H1 (cell line): ENCODE measurements around the gene KYNU. TPM values are rescaled to one million over a fixed set of nuclear protein-coding genes. Genes with fewer than 3 reads are reported as not detected.

Experiments
- CTCF ChIA-PET: fragments of 300-600 bp; sonication (Branson Sonifier 250); formaldehyde crosslinking; loops from one replicate; lab custom pipeline; 2021; ENCODE audit not compliant: partially characterized antibody; lab: Charles Lee
- POLR2A ChIA-PET: fragments of 300-600 bp; sonication (Branson Sonifier 250); formaldehyde crosslinking; loops from one replicate; lab custom pipeline; 2021; ENCODE audit warnings: inconsistent platforms; ENCODE audit not compliant: partially characterized antibody; lab: Charles Lee
- DNase-seq, 2 experiments: peaks; one replicate each; pipeline versions ENCODE4 v3.0.0 to v3.0.0-alpha.2; 2010 to 2022; ENCODE audit warnings: low spot score in 2 of 2, low read depth in 1 of 2, mixed read lengths in 1 of 2
- FAIRE-seq: peaks from 2 replicates; lab custom pipeline; 2011; peaks lifted over from hg19 to GRCh38; lab: Jason Lieb, UNC
- H2AFZ ChIP-seq: 2 replicates; pipeline ENCODE4 v1.8.1; 2012; ENCODE audit warnings: low read length, inconsistent platforms
- H2AK5ac ChIP-seq: 2 replicates; pipeline ENCODE4 v1.6.1; 2013; ENCODE audit warnings: low read depth, low read length
- H2BK120ac ChIP-seq: replicated peaks from 2 replicates; pipeline ENCODE3; 2013; ENCODE audit warnings: low read depth, low read length, inconsistent platforms
- H2BK12ac ChIP-seq: 2 replicates; pipeline ENCODE4 v1.6.1; 2013; ENCODE audit warnings: low read depth, low read length
- H2BK15ac ChIP-seq: 2 replicates; pipeline ENCODE4 v1.6.1; 2013; ENCODE audit warnings: low read length
- H2BK20ac ChIP-seq: 2 replicates; pipeline ENCODE4 v1.6.1; 2013; ENCODE audit warnings: low read length
- H2BK5ac ChIP-seq: 2 replicates; pipeline ENCODE4 v1.6.1; 2013; ENCODE audit warnings: low read depth, low read length
- H3K14ac ChIP-seq: 2 replicates; pipeline ENCODE4 v1.6.1; 2013; ENCODE audit warnings: inconsistent platforms; ENCODE audit not compliant: insufficient read length
- H3K18ac ChIP-seq: 2 replicates; pipeline ENCODE4 v1.6.1; 2013; ENCODE audit warnings: low read length; ENCODE audit errors: extremely low read depth
- H3K23ac ChIP-seq: 2 replicates; pipeline ENCODE4 v1.6.1; 2013; ENCODE audit warnings: inconsistent platforms; ENCODE audit not compliant: insufficient read length
- H3K23me2 ChIP-seq: 2 replicates; pipeline ENCODE4 v1.6.1; 2013; ENCODE audit warnings: low read depth, low read length
- H3K27ac ChIP-seq: 2 replicates; pipeline ENCODE4 v1.6.1; 2011; ENCODE audit warnings: low read depth, low read length, inconsistent platforms
- H3K27me3 ChIP-seq, 4 experiments: replicated peaks in 1 of 4; 1 replicate in 1 of 4; 2 replicates in 3 of 4; pipeline versions ENCODE4 v1.6.1 to v1.8.1; 2011 to 2013; ENCODE audit warnings: low read length in 3 of 4, mild to moderate bottlenecking in 3 of 4, inconsistent platforms in 2 of 4, mixed read lengths in 2 of 4, moderate library complexity in 1 of 4; ENCODE audit not compliant: control insufficient read depth in 3 of 4, insufficient read depth in 3 of 4; ENCODE audit errors: extremely low read depth in 1 of 4
- H3K36me3 ChIP-seq, 4 experiments: 2 replicates each; pipeline versions ENCODE4 v1.6.1 to v1.8.1; 2011 to 2013; ENCODE audit warnings: mild to moderate bottlenecking in 4 of 4, low read length in 3 of 4, moderate library complexity in 2 of 4, control low read depth in 1 of 4, inconsistent platforms in 1 of 4; ENCODE audit not compliant: insufficient read depth in 4 of 4, control insufficient read depth in 2 of 4
- H3K4ac ChIP-seq: replicated peaks from 2 replicates; pipeline ENCODE3; 2013; ENCODE audit warnings: low read length, low read depth, mixed read lengths, inconsistent platforms; ENCODE audit not compliant: insufficient read length
- H3K4me1 ChIP-seq, 4 experiments: replicated peaks in 1 of 4; 1 replicate in 1 of 4; 2 replicates in 3 of 4; pipeline versions ENCODE4 v1.6.1 to v1.8.1; 2011 to 2013; ENCODE audit warnings: low read length in 3 of 4, inconsistent platforms in 2 of 4, mixed read lengths in 1 of 4; ENCODE audit not compliant: insufficient read depth in 4 of 4, control insufficient read depth in 3 of 4
- H3K4me2 ChIP-seq, 2 experiments: 2 replicates each; pipeline versions ENCODE4 v1.6.1 to v1.8.1; 2011 to 2013; ENCODE audit warnings: low read depth in 2 of 2, low read length in 2 of 2, control low read depth in 1 of 2, inconsistent platforms in 1 of 2, mild to moderate bottlenecking in 1 of 2; ENCODE audit not compliant: insufficient read depth in 1 of 2
- H3K4me3 ChIP-seq, 4 experiments: fragments of 200-600, 300-600 bp in 1 of 4; sonication (generic), shearing (Covaris generic), sonication (Bioruptor Twin) in 1 of 4; 2 replicates each; pipeline versions ENCODE4 v1.5.1 to v1.8.1; 2011 to 2016; ENCODE audit warnings: low read length in 4 of 4, low read depth in 3 of 4, control low read depth in 2 of 4, inconsistent platforms in 2 of 4, mild to moderate bottlenecking in 2 of 4, mixed read lengths in 1 of 4, moderate library complexity in 1 of 4; ENCODE audit not compliant: insufficient read depth in 2 of 4; ENCODE audit errors: extremely low read depth in 1 of 4
- H3K56ac ChIP-seq: replicated peaks from 2 replicates; pipeline ENCODE3; 2013; ENCODE audit warnings: low read depth, mild to moderate bottlenecking, mixed read lengths, low read length, inconsistent platforms; ENCODE audit not compliant: insufficient read length
- H3K79me1 ChIP-seq: 2 replicates; pipeline ENCODE4 v1.6.1; 2013; ENCODE audit warnings: low read depth, low read length, control low read depth
- H3K79me2 ChIP-seq, 2 experiments: 2 replicates each; pipeline versions ENCODE4 v1.6.1 to v1.8.1; 2012 to 2013; ENCODE audit warnings: low read length in 2 of 2, mild to moderate bottlenecking in 2 of 2, inconsistent platforms in 1 of 2; ENCODE audit not compliant: insufficient read depth in 2 of 2, control insufficient read depth in 1 of 2
- H3K9ac ChIP-seq, 4 experiments: replicated peaks in 1 of 4; 1 replicate in 1 of 4; 2 replicates in 3 of 4; pipeline versions ENCODE4 v1.6.1 to v1.8.1; 2011 to 2013; ENCODE audit warnings: low read depth in 3 of 4, low read length in 3 of 4, control low read depth in 2 of 4, mild to moderate bottlenecking in 2 of 4, moderate library complexity in 2 of 4, inconsistent platforms in 1 of 4; ENCODE audit errors: extremely low read depth in 1 of 4
- H3K9me3 ChIP-seq, 2 experiments: 2 replicates each; pipeline versions ENCODE4 v1.6.1 to v1.8.1; 2012 to 2013; ENCODE audit warnings: mild to moderate bottlenecking in 2 of 2, moderate library complexity in 2 of 2, control low read depth in 1 of 2, inconsistent platforms in 1 of 2, low read depth in 1 of 2, low read length in 1 of 2, mixed read lengths in 1 of 2; ENCODE audit not compliant: insufficient read depth in 2 of 2
- H4K20me1 ChIP-seq, 2 experiments: replicated peaks in 1 of 2; 2 replicates each; pipeline versions ENCODE3 to v1.8.1; 2011 to 2013; ENCODE audit warnings: inconsistent platforms in 2 of 2, low read length in 2 of 2, mild to moderate bottlenecking in 1 of 2; ENCODE audit not compliant: insufficient read depth in 2 of 2, control insufficient read depth in 1 of 2
- H4K5ac ChIP-seq: 2 replicates; pipeline ENCODE4 v1.6.1; 2013; ENCODE audit warnings: low read length, low read depth, mixed read lengths, inconsistent platforms; ENCODE audit not compliant: insufficient read length
- H4K8ac ChIP-seq: 2 replicates; pipeline ENCODE4 v1.8.0; 2013; ENCODE audit warnings: mild to moderate bottlenecking, moderate library complexity, low read length, inconsistent platforms; ENCODE audit not compliant: insufficient read depth; ENCODE audit errors: extremely low read depth
- H4K91ac ChIP-seq: replicated peaks from 2 replicates; pipeline ENCODE3; 2013; ENCODE audit warnings: low read length, mixed read lengths, inconsistent platforms; ENCODE audit not compliant: insufficient read length
- CHD1 ChIP-seq: IDR thresholded peaks from 2 replicates; pipeline ENCODE4 v1.6.1; 2012; ENCODE audit warnings: low read depth, low read length, improper control_type of control experiment
- SUZ12 ChIP-seq: fragments of 200-600 bp; sonication (generic); IDR thresholded peaks from 2 replicates; pipeline ENCODE4 v1.6.1; 2012; ENCODE audit warnings: mild to moderate bottlenecking, inconsistent platforms, low read length, moderate library complexity, mixed read lengths
- TBP ChIP-seq: IDR thresholded peaks from 2 replicates; pipeline ENCODE4 v1.6.1; 2011; ENCODE audit warnings: low read depth, low read length, improper control_type of control experiment
- TCF12 ChIP-seq: IDR thresholded peaks from 2 replicates; pipeline ENCODE4 v1.6.1; 2011; ENCODE audit warnings: low read depth, mild to moderate bottlenecking, low read length
- WGBS, 2 experiments: shearing (Covaris generic) in 1 of 2; methylation state at CpG; one replicate each; pipeline versions ENCODE4 v1.1.6 to v1.1.7; 2013 to 2015; ENCODE audit warnings: low lambda C conversion rate in 2 of 2, mixed read lengths in 2 of 2, inconsistent platforms in 1 of 2, low coverage in 1 of 2, missing lambda C conversion rate in 1 of 2; ENCODE audit not compliant: insufficient replicate concordance in 2 of 2, insufficient coverage in 1 of 2, insufficient read length in 1 of 2; ENCODE audit errors: extremely low coverage in 1 of 2, missing lambda C conversion rate in 1 of 2; 5-methylcytosine and 5-hydroxymethylcytosine counted together
- polyA plus RNA-seq, 7 experiments: library from polyadenylated mRNA; depleted of rRNA in 3 of 7; stranded (reverse) in 5 of 7; unstranded in 2 of 7; fragments of >200 nt in 5 of 7; fragments of 200-250 nt in 2 of 7; gene quantifications; 1 replicate in 5 of 7; 2 replicates in 1 of 7; 4 replicates in 1 of 7; pipeline versions ENCODE4 v1.2.1 to v1.2.3, GENCODE V29; 2011 to 2013; ENCODE audit warnings: missing spikeins in 2 of 7, mixed read lengths in 2 of 7
- total RNA-seq: library from RNA; stranded (reverse); fragmentation: NEBNext Ultra II Directional; extraction: Animal tissue kit (Norgen Biotek cat#: 25700); gene quantifications from 2 replicates; pipeline ENCODE4 v1.2.1, GENCODE V29; 2021
- TF ChIP-seq, protein P1 (sequence below): IDR thresholded peaks from 2 replicates; pipeline ENCODE4 v1.6.1; 2012; ENCODE audit warnings: inconsistent platforms

KYNU gene
- total and polyA plus RNA-seq, 2 of the 8 experiments (the other 6 are each of a cell fraction or from before 2014, with no cell fraction given), result 0.09 to 0.13 TPM

DNA sequence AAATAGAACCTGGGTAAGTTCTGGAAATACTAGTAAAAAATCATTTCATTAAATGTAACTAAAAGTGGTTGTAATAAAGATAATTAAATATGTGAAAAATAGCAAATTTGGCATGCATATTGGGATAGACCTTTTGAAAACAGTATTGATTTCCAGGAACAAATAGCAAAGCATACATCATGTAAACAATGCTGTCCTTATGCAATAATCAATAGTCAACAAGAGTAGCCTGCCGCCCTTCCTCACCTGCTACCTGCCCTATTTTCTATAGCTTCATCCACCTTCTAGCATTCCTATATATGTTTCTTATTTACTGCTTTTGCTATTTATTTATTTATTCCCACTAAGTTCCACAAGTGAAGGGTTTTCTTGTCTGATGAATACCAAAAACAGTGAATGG is 35.1 kb upstream of the KYNU start:
- H3K79me1 ChIP-seq, result no peaks in the 10 kb centered on the region
- H2BK20ac ChIP-seq, result no peak overlapping the region
- no peaks in the 10 kb centered on the region for H4K20me1 ChIP-seq
- H2BK120ac ChIP-seq, result no peak overlapping the region
- H4K5ac ChIP-seq, result no peak overlapping the region
- H3K79me2 ChIP-seq, result no peaks in the 10 kb centered on the region
- H2AK5ac ChIP-seq, result no peak overlapping the region
- H3K23me2 ChIP-seq, result no peaks in the 10 kb centered on the region; the same call in 1 of the 2 replicates
- no peak overlapping the region for H2BK5ac ChIP-seq
- no peaks in the 10 kb centered on the region for H3K4me1 ChIP-seq
- H2BK12ac ChIP-seq, result no peak overlapping the region
- no peak overlapping the region for H3K4me3 ChIP-seq
- H3K14ac ChIP-seq, result no peak overlapping the region
- no peak overlapping the region for H2AFZ ChIP-seq
- no peak overlapping the region for H3K9ac ChIP-seq
- H3K36me3 ChIP-seq, result no peaks in the 10 kb centered on the region
- no peak overlapping the region for H3K4ac ChIP-seq
- H2BK15ac ChIP-seq, result no peak overlapping the region
- no peak for DNase-seq
- no peaks in the 10 kb centered on the region for H3K27me3 ChIP-seq
- FAIRE-seq, result no peak
- H4K91ac ChIP-seq, result no peak overlapping the region
- ChIA-PET POLR2A (no interaction called here), CTCF (no interaction called here)
- H3K18ac ChIP-seq, result no peak overlapping the region
- no peak overlapping the region for H3K56ac ChIP-seq
- no peak overlapping the region for H3K23ac ChIP-seq
- no peaks in the 10 kb centered on the region for H3K9me3 ChIP-seq
- TF ChIP-seq CHD1, result no peak
- TF ChIP-seq, protein P1, sequence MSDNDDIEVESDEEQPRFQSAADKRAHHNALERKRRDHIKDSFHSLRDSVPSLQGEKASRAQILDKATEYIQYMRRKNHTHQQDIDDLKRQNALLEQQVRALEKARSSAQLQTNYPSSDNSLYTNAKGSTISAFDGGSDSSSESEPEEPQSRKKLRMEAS, result no peak
- TF ChIP-seq TCF12, result no peak
- TF ChIP-seq SUZ12, result no peak
- TF ChIP-seq TBP, result no peak
- no peak overlapping the region for H3K4me2 ChIP-seq
- no peak overlapping the region for H4K8ac ChIP-seq
- H3K27ac ChIP-seq, result no peak overlapping the region
- WGBS, 2 experiments, result 89% methylated on average over 1 of the region's 1 CpG; no CpG with 5 or more reads in 1 of the 2 experiments
